ENCODE results near the gene ACTR10.

GRCh38 chr14:58244556-58245387 is 44.8 kb downstream of the ACTR10 start, which contains the start of gene PSMA3:
- TF ChIP-seq CTCF (conservative IDR thresholded peaks at IDR 0.05 in 1 of 2, IDR thresholded peaks at IDR 0.05 in 1 of 2; ENCODE audit: extremely low read depth in 1 of 2, insufficient read depth in 1 of 2, low read depth in 1 of 2, low read length in 2 of 2) (peak in 1 of 2 donors; percentile 16), EZH2 (IDR thresholded peaks at IDR 0.05; ENCODE audit: borderline replicate concordance, low read length) (no peak)
